ENCODE measurements around the gene INCENP. TPM values are rescaled to one million over a fixed set of nuclear protein-coding genes. Genes with fewer than 3 reads are reported as not detected.

The INCENP gene
- total RNA-seq, 1 donor from 2014 or later: 26.2 TPM

DNA sequence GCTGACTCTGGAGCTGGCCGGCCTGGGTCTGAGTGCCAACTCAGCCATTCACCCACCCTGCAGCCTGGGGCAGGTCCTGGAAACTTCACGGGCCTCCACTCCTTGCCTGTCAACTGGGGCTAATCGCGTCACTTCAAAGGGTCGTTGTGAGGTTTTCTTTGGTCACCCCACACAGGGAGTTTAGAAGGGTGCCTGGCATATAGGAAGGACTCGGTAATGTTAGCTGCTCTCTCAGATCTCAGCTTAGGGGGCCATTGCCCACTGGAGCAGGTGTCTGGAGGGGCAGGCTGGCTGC is 7.3 kb downstream of the INCENP start:
- H3K9me3 Mint-ChIP-seq (ENCODE audit: unreplicated experiment): no peaks in the 10 kb centered on the region
- H3K4me1 Mint-ChIP-seq (ENCODE audit: unreplicated experiment): peaks cover 7% of the 10 kb centered on the region
- peaks cover 9% of the 10 kb centered on the region for H3K36me3 Mint-ChIP-seq (ENCODE audit: unreplicated experiment)
- no peaks in the 10 kb centered on the region for H3K27me3 Mint-ChIP-seq (ENCODE audit: unreplicated experiment)
- no peak for DNase-seq (ENCODE audit: extremely low spot score, unreplicated experiment)
- TF ChIP-seq, protein P1, sequence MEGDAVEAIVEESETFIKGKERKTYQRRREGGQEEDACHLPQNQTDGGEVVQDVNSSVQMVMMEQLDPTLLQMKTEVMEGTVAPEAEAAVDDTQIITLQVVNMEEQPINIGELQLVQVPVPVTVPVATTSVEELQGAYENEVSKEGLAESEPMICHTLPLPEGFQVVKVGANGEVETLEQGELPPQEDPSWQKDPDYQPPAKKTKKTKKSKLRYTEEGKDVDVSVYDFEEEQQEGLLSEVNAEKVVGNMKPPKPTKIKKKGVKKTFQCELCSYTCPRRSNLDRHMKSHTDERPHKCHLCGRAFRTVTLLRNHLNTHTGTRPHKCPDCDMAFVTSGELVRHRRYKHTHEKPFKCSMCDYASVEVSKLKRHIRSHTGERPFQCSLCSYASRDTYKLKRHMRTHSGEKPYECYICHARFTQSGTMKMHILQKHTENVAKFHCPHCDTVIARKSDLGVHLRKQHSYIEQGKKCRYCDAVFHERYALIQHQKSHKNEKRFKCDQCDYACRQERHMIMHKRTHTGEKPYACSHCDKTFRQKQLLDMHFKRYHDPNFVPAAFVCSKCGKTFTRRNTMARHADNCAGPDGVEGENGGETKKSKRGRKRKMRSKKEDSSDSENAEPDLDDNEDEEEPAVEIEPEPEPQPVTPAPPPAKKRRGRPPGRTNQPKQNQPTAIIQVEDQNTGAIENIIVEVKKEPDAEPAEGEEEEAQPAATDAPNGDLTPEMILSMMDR (IDR thresholded peaks at IDR 0.05): no peak
- no peak overlapping the region for H3K4me3 Mint-ChIP-seq (ENCODE audit: unreplicated experiment)
- no peak overlapping the region for H3K27ac Mint-ChIP-seq (ENCODE audit: unreplicated experiment)

DNA sequence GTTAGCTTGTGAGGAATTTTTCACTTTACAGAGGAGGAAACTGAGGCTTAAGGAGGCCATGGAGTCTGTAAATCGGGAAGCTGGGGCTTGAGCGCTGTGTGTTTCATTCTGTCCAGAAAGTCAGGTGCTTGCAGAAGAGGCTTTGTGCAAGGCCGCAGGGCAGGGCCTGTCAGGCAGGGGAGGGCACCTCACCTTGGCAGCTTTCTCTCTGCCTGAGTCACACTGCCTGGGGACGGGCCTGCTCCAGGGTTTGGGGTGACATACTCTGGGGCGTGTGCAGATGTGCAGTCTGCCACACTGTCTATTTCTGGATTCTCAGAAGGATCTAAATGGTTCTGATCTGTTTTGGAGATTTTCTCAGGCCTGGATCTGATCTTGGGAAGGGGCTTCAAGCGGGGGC is 8.4 kb downstream of the INCENP start:
- peaks cover 8% of the 10 kb centered on the region for H3K4me1 Mint-ChIP-seq (ENCODE audit: unreplicated experiment)
- H3K9me3 Mint-ChIP-seq (ENCODE audit: unreplicated experiment): no peaks in the 10 kb centered on the region
- no peaks in the 10 kb centered on the region for H3K27me3 Mint-ChIP-seq (ENCODE audit: unreplicated experiment)
- TF ChIP-seq, protein P1 (IDR thresholded peaks at IDR 0.05): no peak
- no peak for DNase-seq (ENCODE audit: extremely low spot score, unreplicated experiment)
- H3K36me3 Mint-ChIP-seq (ENCODE audit: unreplicated experiment): peaks cover 9% of the 10 kb centered on the region
- no peak overlapping the region for H3K27ac Mint-ChIP-seq (ENCODE audit: unreplicated experiment)
- no peak overlapping the region for H3K4me3 Mint-ChIP-seq (ENCODE audit: unreplicated experiment)

DNA sequence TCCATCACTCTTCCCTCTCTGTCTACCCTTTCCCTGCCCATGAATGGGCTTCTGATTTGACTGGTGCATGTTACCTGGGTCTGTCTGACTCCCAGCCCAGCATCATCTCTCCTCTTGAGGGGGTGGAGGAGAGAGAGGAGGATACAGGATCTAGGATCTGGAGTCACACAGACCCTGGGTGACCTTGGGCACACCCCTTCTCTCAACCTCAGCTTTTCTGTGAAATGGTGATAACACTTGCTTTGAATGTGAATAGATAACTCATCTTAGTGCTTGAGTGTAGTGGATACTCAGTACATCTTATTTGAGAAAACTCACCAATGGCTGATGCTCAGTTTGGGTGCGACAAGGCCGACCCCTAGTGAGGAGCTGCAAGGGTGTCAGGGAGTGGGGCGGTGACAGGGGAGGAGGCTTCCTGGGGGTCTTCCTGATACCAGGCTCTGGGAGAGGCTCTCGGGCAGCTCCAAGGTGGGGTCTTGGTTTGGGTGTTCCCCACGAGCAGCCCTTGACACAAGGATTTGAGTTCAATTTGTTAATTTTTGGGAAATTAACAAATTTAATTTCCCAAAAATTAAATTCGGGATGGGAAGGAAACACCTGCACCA is 9.0 kb downstream of the INCENP start:
- Mint-ChIP-seq H3K4me1 (ENCODE audit: unreplicated experiment) (peaks cover 6% of the 10 kb centered on the region), H3K4me3 (ENCODE audit: unreplicated experiment) (no peak overlapping the region), H3K27ac (ENCODE audit: unreplicated experiment) (no peak overlapping the region), H3K36me3 (ENCODE audit: unreplicated experiment) (peaks cover 9% of the 10 kb centered on the region), H3K9me3 (ENCODE audit: unreplicated experiment) (no peaks in the 10 kb centered on the region), H3K27me3 (ENCODE audit: unreplicated experiment) (no peaks in the 10 kb centered on the region)
- TF ChIP-seq, protein P1 (IDR thresholded peaks at IDR 0.05): no peak
- no peak for DNase-seq (ENCODE audit: extremely low spot score, unreplicated experiment)

DNA sequence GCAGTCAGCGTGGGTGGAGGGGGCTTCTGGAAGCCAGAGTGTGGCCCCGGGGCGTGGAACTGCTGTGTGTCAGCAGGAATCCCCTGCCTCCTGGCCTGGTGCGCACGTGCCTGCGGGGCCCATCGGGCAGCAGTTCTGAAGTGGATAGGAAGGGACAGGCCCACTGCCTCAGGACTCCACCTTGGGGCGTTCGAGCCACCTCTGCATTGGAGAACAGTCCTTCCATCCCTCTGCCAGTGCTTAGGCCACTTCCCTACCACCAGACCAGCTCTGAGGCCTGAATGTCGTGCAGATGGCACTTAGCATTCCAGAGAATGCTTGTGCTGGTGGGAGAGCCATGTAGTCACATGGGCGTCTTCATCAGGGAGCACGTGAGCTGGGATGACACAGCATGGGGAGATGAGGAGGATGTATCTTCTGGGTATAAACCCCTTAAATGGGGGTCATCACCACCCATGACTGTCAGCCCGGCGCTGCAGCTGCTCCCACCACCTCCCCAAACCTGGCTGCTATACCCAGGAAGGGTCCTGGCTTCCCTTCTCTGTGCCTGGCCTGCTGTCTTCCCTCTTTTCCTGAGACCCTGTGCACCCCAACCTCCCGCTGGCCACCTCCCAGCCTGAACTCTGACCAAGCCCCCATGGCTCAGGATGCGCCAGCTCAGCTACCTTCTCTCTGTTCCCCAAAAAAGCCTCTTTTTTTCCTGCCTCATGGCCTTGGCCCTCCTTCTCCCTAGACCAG is 9.7 kb downstream of the INCENP start:
- peaks cover 8% of the 10 kb centered on the region for H3K36me3 Mint-ChIP-seq (ENCODE audit: unreplicated experiment)
- H3K4me3 Mint-ChIP-seq (ENCODE audit: unreplicated experiment): no peak overlapping the region
- no peak for DNase-seq (ENCODE audit: extremely low spot score, unreplicated experiment)
- no peak overlapping the region for H3K27ac Mint-ChIP-seq (ENCODE audit: unreplicated experiment)
- H3K4me1 Mint-ChIP-seq (ENCODE audit: unreplicated experiment): peaks cover 6% of the 10 kb centered on the region
- TF ChIP-seq, protein P1 (IDR thresholded peaks at IDR 0.05): no peak
- no peaks in the 10 kb centered on the region for H3K27me3 Mint-ChIP-seq (ENCODE audit: unreplicated experiment)
- no peaks in the 10 kb centered on the region for H3K9me3 Mint-ChIP-seq (ENCODE audit: unreplicated experiment)

DNA sequence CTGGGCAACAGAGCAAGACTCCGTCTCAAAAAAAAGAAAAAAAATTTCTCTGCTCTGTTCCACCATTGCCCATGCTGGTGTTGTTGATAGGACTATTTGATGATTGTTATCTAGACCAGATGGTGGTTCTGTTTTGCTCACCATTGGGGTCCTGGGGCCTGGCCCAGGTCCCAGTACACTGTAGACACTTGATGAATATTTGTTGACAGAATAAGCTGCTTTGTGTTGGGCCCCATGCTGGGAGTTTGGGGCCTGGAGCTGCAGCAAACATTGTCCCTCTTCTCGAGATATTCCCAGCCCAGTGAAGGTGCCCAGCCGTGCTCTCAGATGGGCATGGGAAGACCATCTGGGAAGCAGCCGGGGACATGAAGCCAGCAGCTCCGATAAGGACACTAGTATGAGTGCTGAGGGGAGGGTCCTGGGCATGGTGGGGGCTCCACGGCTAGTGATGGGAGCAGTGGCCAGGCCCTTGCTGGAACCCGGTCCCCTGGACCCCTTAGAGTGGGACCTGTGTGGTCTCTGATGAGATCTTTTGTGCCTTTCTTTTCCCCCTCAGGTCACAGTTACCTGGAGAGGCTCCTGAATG is 13.6 kb downstream of the INCENP start:
- Mint-ChIP-seq H3K4me1 (ENCODE audit: unreplicated experiment) (peaks cover 5% of the 10 kb centered on the region), H3K4me3 (ENCODE audit: unreplicated experiment) (no peak overlapping the region), H3K36me3 (ENCODE audit: unreplicated experiment) (no peaks in the 10 kb centered on the region), H3K27me3 (ENCODE audit: unreplicated experiment) (no peaks in the 10 kb centered on the region), H3K27ac (ENCODE audit: unreplicated experiment) (no peak overlapping the region), H3K9me3 (ENCODE audit: unreplicated experiment) (no peaks in the 10 kb centered on the region)
- TF ChIP-seq, protein P1 (IDR thresholded peaks at IDR 0.05): no peak
- peak; percentile 44 for DNase-seq (ENCODE audit: extremely low spot score, unreplicated experiment)

Data from osteocyte (in vitro differentiated cells).